ENCODE results near the gene CCDC91. TPM values are rescaled to one million over a fixed set of nuclear protein-coding genes. Genes with fewer than 3 reads are reported as not detected.

The CCDC91 gene, protein sequence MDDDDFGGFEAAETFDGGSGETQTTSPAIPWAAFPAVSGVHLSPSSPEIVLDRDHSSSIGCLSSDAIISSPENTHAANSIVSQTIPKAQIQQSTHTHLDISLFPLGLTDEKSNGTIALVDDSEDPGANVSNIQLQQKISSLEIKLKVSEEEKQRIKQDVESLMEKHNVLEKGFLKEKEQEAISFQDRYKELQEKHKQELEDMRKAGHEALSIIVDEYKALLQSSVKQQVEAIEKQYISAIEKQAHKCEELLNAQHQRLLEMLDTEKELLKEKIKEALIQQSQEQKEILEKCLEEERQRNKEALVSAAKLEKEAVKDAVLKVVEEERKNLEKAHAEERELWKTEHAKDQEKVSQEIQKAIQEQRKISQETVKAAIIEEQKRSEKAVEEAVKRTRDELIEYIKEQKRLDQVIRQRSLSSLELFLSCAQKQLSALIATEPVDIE
- total RNA-seq: 6.3 and 7.0 TPM in 2 replicates

DNA sequence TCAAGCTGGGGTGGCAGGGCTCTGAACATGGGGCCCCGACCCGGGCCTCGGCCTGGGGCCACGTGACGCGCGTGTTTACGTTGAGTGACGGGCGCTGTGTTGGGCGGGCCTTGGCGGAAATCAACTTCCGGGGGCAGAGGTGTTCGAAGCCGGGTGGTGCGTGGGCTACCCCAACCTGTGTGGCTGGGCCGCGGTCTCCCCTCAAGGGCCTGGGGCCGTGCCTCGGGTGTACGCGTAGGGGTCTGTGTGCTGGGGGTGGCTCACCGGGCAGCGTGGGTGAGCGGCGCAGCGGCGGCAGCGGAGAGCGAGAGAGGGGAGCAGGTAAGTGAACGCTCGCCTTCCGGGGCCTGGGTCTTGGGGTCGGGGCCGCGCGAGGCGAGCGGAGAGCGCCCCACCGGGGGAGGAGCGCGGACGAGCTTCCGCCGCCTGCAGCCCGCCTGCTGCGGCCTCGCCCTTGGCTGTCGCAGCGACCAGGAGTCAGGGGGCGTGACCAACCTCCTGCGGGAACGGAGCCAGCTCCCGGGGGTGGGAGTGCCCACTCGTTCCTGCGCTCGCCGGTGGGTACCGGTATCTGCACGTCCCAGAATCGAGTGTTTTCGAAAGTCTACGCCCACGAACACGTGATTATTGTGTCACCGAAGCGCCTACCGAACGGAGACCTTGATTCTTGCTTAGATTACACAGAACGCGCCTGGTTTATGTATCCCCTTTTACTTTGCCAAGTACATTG is at the start of gene CCDC91:
Gene CCDC91, plus strand, starts transcription at position 136 of the 730 bp plus-strand sequence. CDS start 66,760 bp downstream, outside the sequence.

Other genes starting within 250 kb of the CCDC91 start
- gene PTHLH, start 217.7 kb upstream of the CCDC91 start, total RNA-seq: 0.94 TPM in 1 of 2 replicates, not detected in the other

Data from mammary microvascular endothelial cell (primary cell).